GM12891 (cell line): ENCODE data around the gene RAB12.

Experiments
- POLR2A ChIP-seq: IDR thresholded peaks from 2 replicates; pipeline ENCODE4 v1.6.1; 2011; ENCODE audit warnings: low read depth, low read length, control low read depth
- POLR2AphosphoS5 ChIP-seq: IDR thresholded peaks from 2 replicates; pipeline ENCODE4 v1.6.1; 2011; ENCODE audit warnings: low read depth, low read length, control low read depth

- no peak for TF ChIP-seq POLR2A
- no peak for TF ChIP-seq POLR2AphosphoS5
These were observed 22.3 kb upstream of the RAB12 start for GRCh38 chr18:8586941-8587340.
